Endometrial microvascular endothelial cells (primary cell): Measurements from ENCODE around the gene TMEM260. TPM values are rescaled to one million over a fixed set of nuclear protein-coding genes. Genes with fewer than 3 reads are reported as not detected.
"Not testable (repeated sequence)": the region's sequence is repeated elsewhere in the genome, so short reads cannot be mapped to it uniquely, and the experiment has no call there.

Experiments
- in situ Hi-C: cut with HindIII; loops from 2 replicates; pipeline ENCODE4 v1.10.0; 2017; ENCODE audit warnings: low sequenced_read_pairs, low pct_unique_long_range_greater_than_20kb; ENCODE audit errors: inconsistent ontology term
- total RNA-seq: library from RNA; depleted of rRNA; stranded (reverse); fragments of >200 nt; gene quantifications from one replicate; pipeline ENCODE4 v1.2.3, GENCODE V29; 2015; ENCODE audit errors: inconsistent ontology term

The TMEM260 gene
- total RNA-seq, 1 donor from 2014 or later, result 19.3 TPM

DNA sequence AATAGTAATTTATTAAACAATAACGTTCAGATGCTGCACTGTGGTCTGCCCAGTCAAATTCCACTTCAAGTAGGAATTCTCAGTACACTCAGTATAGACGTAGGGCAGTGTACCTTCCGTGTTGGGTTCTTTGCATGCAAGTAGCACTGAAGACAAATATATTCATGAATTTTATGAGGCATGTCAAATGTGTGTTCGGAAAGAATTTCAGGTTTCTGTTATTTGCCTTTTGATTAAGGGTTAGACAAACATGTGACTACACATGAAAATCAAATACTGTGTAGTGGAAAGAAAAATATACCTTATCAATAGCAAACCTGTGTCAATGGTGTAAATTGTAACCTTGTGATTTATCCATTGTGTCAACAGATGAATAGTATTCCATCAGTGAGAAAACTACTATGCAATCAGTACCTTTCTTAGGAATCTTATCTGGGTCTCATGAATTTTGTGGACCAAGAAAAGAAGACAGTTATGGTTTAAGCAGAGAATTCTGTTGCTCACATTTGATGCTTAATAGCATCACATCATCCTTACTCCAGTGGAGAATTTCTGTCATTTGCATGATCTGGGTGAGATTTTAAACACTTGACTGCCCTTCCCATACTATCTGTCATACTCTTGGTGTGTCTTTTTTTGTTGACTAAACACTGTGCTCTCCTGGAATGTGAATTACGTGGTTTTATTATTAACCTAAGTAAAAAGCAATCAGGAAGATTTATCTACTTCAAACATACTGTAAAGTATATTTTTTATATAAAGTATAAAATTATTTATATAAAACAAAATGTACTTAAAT lies 13.3 kb downstream of the TMEM260 start:
- in situ Hi-C loops, result no loop called here

DNA sequence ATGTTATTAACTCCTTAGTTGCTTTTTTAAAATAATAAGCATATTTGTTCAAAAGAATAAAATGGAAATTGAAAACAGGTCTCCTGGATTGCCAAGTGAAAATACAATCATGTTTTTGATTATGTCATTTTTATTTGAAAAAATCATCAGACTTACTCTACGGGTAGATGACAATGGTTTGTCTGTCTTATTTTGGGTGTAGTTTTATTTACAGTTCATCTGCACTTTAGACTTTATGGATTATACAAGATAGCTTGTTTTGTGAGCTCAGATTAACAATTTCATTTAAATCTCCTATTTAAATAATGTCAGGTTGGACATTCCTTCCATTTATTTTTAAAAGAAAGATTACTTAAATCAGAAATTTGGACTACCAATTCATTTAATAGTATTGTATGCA lies 14.8 kb downstream of the TMEM260 start:
- in situ Hi-C loops, result no loop called here

DNA sequence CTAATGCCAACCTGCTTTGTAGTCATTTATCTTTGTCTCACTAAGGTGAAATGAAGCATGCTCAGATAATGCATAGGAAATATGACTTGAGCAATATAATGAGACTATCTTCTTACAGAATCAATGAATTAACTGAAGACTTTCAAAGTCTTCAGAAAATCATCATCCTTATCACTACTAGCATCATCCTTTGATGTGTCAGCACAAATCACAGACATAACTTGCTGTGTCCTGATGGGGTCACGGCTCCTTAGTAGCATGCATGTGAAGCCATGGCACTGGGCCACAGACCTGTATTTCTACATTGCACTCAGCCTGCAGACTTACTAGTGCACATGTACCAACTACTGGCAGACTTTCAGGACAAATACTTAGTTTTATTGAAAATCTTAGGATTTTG lies 18.9 kb downstream of the TMEM260 start:
- in situ Hi-C loops, result no loop called here

DNA sequence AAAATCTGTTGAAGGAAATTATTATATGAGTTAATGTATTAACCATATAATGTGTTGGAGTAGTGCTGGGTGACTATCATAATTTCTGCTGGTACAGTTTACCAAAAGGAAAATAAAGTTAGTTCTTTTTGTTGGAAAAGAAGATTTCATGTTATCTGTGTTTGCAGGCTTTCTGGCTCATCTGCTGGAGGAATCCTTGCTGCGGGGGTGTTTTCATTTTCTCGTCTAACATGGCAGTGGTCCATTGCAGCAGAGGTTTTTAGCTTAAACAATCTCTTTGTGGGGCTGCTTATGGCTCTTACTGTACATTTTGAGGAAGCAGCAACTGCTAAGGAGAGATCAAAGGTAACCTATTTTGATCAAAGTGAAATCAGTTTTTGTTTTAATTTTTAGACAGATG lies 24.1 kb downstream of the TMEM260 start:
- in situ Hi-C loops, result no loop called here

DNA sequence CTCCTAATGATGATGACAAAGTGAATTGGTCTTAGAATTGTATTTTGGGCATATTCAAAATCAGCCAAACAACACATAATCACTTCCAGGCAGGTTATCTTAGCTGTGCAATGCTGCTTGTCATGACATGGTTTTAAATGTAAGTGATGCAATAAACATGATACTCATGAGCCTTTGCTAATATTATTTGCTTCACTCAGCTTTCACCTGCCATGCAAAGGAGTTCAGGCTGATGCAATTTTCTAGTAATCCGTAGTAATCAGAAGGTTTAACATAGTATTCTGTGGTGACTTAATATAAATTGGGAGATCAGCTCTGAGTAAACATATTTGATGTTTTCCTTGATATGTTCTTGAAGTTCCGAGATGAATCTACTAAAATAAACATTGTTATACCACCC lies 29.1 kb downstream of the TMEM260 start:
- in situ Hi-C loops, result no loop called here

DNA sequence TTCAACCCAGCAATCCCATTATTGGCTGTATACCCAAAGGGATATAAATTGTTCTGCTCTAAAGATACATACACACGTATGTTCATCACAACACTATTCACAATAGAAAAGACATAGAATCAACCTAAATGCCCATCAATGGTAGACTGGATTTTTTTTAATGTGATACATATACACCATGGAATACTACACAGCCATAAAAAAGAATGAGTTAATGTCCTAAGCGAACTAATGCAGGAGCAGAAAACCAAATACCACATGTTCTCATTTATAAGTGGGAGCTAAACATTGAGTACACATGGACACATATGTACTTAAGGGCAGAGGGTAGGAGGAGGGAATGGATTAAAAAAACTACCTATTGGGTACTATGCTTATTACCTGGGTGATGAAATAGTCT lies 32.1 kb downstream of the TMEM260 start:
- in situ Hi-C loops, result not testable (repeated sequence)

DNA sequence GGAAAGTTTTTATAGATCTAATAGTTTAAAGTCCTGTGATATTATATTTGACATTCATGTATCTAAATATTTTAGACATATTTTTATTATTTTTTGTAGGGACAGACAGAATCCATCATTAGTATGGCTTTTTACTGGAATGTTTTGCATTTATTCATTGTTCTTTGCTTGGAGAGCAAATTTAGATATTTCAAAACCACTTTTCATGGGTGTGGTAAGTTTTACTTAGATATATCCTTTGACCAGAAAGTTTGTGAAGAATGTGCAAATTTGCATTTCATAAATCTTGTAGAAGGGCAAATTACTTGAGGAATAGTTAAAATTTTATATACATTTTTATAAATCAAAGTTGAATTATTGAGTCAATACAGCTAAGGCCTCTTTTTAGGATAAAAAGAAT lies 37.5 kb downstream of the TMEM260 start:
- in situ Hi-C loops, result no loop called here

DNA sequence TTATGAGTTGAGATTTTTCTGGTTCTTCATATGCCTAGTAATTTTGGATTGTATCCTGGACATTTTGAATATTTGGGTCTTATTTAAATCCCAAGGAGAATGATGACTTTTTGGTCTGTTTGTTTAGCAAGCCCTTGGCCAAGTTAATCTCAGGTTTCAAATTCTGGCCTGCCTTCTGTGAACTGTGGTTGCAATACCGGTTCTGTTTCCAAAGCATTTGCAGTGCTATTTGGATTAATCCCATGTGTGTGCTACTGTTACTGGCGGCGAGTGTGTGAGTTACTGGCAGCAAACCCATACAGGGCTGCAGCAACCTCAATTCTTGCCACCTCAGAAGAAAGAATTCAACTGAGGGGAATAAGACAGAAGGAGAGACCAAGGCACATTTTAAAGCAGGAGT lies 51.1 kb downstream of the TMEM260 start:
- in situ Hi-C loops, result no loop called here

DNA sequence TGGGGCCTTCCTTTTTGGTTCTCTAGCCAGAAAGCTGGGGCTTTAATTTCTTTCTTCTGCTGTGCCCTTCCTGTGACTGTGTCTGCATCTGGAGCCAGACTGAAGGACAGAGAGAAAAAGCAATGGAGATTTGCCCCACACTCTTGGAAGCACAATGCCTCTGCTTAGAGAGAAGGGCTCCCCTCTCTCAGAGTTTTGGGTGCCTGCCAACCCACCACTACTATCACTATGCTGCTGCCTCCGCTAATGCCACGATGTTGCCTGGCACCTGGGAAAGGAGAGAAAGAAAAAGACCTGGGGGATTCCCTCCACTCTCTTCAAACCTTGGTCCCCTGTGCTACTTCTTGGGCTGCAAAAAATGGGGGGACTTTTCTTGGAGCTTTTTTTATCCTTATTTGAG lies 52.6 kb downstream of the TMEM260 start:
- in situ Hi-C loops, result no loop called here

DNA sequence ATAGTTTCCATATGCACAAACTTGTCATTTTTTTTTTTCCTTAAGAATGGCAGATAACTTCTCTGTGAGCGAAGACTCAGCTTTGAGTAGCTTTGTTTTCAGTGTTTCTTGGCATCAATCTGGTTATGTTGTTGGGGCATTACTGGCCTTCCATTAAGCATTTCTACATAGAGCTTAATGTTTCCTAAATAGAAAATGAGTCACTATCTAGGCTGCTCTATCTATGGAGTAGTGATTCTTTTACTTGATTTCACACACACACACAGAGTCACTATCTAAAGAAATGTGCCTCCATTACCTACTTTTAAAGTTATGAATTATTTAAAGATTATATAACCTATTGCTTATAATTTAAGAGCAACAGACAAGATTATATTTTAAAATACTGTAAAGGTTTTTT lies 53.9 kb downstream of the TMEM260 start:
- in situ Hi-C loops, result no loop called here

DNA sequence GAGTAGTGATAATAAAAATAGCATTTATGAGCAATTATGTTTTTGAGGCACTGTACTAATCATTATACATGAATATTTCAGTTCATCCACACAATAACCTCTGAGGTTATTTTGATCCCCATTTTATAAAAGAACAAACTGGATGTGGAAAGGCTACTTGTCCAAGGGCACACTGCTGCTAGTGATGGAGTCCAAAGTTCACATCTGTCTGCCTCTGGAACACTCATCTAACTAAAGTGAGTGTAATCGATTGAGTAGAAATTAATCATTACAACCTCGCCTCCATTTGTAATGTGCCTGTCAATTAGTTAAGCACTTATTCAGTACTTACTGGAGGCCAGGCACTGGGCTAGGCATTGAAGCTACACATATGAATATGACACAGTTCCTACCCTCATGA lies 55.4 kb downstream of the TMEM260 start:
- in situ Hi-C loops, result no loop called here

DNA sequence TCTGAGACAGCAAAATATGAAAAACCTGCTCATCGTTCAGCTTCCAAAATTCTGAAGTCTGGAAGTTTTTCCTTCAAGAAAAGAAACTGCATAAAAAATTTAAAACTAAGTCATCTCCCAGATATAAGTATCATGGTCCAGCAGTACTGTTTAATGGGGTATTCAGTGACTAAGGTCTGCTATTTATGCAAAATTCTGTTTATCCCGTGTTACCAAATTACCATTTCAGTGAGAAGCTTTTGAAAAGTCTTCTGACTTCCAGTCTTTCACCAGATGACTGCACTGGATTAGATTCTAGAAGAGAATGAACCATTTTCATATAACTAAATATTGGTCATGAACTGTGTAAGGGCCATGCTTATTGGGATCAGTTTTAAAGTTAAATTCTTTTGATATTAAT lies 67.9 kb downstream of the TMEM260 start:
- in situ Hi-C loops, result no loop called here

DNA sequence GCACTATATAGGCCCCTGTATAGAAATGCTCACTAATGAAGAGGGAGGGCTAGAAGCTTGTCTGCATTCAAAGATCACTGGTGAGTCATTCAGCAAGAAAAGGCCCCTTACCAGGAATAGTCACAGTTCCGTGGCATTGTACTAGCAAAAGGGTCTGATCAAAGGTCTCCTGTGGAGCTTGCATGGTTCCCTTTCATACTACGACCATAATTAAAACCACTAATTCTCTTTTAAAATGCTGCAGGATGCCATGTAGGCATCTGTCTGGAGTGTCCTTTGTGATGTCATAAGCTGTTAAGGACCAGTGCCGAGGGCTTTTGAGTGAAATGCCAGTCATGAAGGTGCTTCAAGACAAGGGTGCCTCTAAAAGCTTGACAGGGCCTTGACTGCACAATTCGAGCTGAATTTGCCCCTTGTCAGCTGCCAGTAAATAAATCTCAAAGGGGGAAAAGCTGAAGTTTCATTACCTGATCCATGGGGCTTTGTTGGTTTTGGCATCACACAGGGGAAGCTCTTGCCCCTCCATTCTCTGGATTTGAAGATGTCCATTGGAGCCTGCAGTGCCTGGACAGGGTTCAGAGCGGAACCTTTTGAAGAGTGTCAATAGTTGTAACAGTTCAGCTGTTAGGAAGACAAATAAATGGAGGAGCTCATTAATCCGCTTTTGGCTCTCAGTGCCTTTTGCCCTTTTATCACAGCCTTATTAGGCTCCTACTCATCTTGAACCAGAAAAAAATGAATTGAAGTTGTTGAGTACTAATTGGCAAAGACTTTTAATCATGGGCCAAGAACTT lies 69.1 kb downstream of the TMEM260 start:
- in situ Hi-C loops, result no loop called here

DNA sequence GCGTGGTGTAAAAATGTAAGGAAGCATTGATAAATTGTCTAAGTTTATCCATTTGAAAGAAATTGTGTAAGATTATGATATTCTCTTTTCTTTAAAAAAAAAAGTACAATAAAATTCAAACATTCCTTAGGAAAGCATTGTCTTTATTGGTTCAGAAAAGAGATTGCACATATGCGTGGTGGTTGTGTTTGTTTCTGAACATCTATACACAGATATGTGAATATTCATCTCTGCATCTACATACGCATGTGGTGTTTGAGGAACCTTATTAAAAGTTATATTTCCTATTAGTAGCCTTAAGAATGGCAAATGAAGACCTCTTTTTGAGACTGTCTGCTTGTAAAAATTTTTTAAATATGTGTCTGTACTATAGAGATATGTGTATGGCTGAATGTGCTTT lies 69.8 kb downstream of the TMEM260 start:
- in situ Hi-C loops, result no loop called here

DNA sequence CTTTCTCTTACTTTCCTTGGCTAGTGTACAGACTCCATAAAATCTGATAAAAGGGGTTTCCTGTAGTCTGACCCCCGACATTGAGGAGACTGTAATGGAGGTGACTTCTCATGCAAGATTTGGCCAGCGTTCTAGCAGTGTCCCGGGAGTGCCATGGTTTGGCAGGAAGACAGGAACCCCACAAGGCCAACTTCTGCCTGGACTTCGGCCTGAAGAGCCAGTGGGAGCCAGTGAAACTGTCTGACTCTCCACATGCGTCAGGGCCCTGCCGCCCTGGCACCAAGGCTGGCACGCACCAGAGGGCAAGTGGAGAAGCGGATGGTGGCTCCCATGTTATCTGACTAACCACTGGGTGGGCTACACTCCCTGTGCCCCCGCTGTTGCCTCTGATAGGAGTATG lies 70.5 kb downstream of the TMEM260 start:
- in situ Hi-C loops, result no loop called here

DNA sequence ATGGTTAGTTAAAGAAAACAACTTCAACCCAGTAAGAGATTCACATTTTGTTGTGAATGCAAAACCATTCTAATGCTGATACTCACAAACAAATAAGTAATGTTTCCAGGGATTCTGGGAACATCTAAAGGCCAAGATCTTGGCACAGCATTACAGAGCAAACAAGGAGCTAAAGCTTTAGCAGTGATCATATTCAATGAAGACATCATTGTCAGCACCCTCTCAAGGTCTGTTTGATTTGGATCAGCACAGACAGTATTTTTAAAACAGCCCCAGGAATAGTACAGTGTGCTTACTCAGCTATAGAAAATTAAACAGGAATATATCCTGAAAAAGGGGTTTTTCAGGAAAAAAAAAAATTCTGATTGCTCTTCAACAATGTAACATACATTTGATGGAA lies 71.4 kb downstream of the TMEM260 start:
- in situ Hi-C loops, result no loop called here

DNA sequence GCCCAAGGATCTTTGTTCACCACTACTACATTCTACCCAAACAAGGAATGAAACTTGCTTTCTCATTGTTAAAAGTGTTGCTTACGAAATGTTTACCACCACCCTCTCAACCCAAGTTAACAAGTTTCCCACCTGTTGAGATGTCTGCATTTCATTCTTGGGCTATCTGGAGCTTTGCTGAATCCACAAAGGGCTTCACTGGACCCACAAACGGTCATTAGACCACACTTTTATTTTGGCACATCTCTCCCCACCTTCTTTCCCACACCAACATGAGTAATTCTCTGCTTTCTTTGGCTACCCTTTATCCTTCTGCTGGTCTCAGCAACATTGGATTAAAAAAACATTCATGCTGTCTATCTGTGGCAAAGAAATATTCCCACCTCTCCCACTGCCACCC lies 78.0 kb downstream of the TMEM260 start:
- in situ Hi-C loops, result no loop called here

DNA sequence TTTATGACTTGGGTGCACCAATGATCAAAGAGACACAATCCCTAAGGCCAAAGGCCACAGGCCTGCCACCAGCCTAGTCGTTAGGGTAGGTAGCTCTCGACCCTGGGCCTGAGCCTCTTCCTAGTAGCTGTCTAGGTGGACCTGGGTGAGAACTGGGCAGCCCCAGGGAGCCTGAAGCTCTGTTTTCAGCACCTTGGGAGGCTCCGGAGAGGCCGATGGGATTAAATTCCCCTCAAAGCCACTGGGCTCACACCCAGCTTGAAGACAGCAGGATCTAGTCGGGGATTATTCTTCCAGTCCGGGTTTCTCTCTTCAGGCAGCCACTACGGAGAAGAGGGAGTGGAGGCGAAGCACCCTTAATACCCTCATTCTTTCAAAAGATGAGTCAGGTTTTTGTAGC lies 79.8 kb downstream of the TMEM260 start:
- in situ Hi-C loops, result no loop called here

DNA sequence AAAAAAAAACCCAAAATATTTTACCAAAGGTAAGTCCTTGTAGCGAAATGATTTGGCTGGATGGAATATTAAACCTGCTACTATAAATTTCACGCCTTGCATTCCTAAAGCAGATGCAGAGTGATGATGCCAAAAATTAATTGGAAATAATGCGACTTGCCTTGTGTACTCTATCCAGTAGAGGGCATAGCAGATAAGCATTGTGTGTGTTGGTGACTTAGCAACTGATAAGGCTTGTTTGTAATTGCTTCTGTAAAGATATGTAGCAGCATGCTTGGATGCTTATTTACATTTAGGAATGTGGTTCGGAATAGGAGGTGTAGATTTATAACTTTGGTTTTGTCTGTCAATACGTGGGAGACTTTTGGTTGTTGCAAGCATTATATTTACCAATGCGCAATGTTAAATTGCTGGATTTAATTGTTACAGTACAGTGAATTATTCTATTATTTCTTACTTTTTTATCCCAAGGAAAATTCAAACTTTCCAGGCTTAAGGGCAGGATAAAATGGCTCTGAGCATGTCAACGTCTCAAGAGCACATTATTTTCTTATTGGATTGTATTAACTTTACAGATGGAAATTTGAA lies 80.5 kb downstream of the TMEM260 start:
- in situ Hi-C loops, result no loop called here
